ENCODE measurements around the gene CABP4. TPM values are rescaled to one million over a fixed set of nuclear protein-coding genes. Genes with fewer than 3 reads are reported as not detected.
A peak's percentile ranks its signal among the peaks of the same experiment; 100 is the strongest.

CABP4 gene
- total and polyA plus RNA-seq, 10 of the 15 experiments (the other 5 are each of a cell fraction or from before 2014, with no cell fraction given): 0.04 to 0.41 (median 0.14) TPM; not detected in 2

GRCh38 chr11:67433536-67434394, 21.4 kb upstream of the CABP4 start:
- ChIA-PET RAD21 (ENCODE audit: unreplicated experiment) (interaction anchor here (1.5 to 7.2 kb wide), 2 partner anchors 27 to 31 kb away, joined by 3 to 112 read pairs; partner anchors contain the start of genes PPP1CA and TBC1D10C), SMC1A (ENCODE audit: uncharacterized antibody, unreplicated experiment) (no interaction called here), CTCF (interaction anchor here (1.0 kb wide), 1 partner anchor 25 kb away, joined by 3 read pairs; no protein-coding TSS in a partner anchor), POLR2A (interaction anchor here (0.6 to 2.3 kb wide), 5 partner anchors 30 to 42 kb away, joined by 3 to 10 read pairs (median 5); partner anchors contain the start of genes PPP1CA, RAD9A and TMEM134)
- peak overlapping the region; percentile 99 for H3K27ac ChIP-seq (ENCODE audit: control insufficient read depth, insufficient read depth)
- H3K9ac ChIP-seq (ENCODE audit: control insufficient read depth, insufficient read depth, low read length): peak overlapping the region; percentile 99
- H2AFZ ChIP-seq (ENCODE audit: control insufficient read depth, low read depth, low read length): no peak overlapping the region
- in situ Hi-C loops (cut with MboI): no loop called here
- intact Hi-C loops (cut with micrococcal nuclease; ENCODE audit: unreplicated experiment): no loop called here
- H3K4me3 ChIP-seq: peak overlapping the region; percentile 90; the same call in 1 of the 2 replicates
- no peak for FAIRE-seq
- no peaks in the 10 kb centered on the region for H4K20me1 ChIP-seq (ENCODE audit: control insufficient read depth, insufficient read depth)
- peaks cover 26% of the 10 kb centered on the region for H3K4me1 ChIP-seq (ENCODE audit: control insufficient read depth, insufficient read depth, low read length)
- no TSS peak for BruUV-seq (replicated peaks)
- no peak for ATAC-seq
- peaks cover 64% of the 10 kb centered on the region for H3K79me2 ChIP-seq (ENCODE audit: control insufficient read depth, insufficient read depth, low read length)
- peaks cover 6 to 20% of the 10 kb centered on the region in 2 experiments; a peak in 3 of 4 replicates for H3K36me3 ChIP-seq (ENCODE audit: control insufficient read depth in 2 of 2, insufficient read depth in 2 of 2, low read length in 1 of 2)
- WGBS (ENCODE audit: insufficient coverage, insufficient replicate concordance, low lambda C conversion rate, missing lambda C conversion rate): 34% methylated on average over 22 of the region's 22 CpGs
- peak overlapping the region; percentile 71 for H3K4me2 ChIP-seq (ENCODE audit: control insufficient read depth, insufficient read depth)
- DNase-seq (ENCODE audit: low read depth, low spot score): no peak
- H3K9me3 ChIP-seq (replicated peaks; ENCODE audit: control insufficient read depth, insufficient read depth, low read length): no peaks in the 10 kb centered on the region
- H3K27me3 ChIP-seq (replicated peaks in 1 of 2; ENCODE audit: control insufficient read depth in 2 of 2, insufficient read depth in 2 of 2, low read length in 1 of 2): no peaks in the 10 kb centered on the region
- 0 out of 2 replicates have a peak, but pooled peaks have one; percentile 19 for TF ChIP-seq POLR2AphosphoS2 (IDR thresholded peaks at IDR 0.05; ENCODE audit: low read depth, low read length)
- no peak for TF ChIP-seq BHLHE40 (IDR thresholded peaks at IDR 0.05; ENCODE audit: borderline replicate concordance in 1 of 2, low read depth in 2 of 2, low read length in 1 of 2)
- TF ChIP-seq ZNF274 (IDR thresholded peaks at IDR 0.05; ENCODE audit: insufficient read depth, insufficient read length): no peak
- TF ChIP-seq ZBTB33 (IDR thresholded peaks at IDR 0.05): peak; percentile 86
- TF ChIP-seq POU2F2 (IDR thresholded peaks at IDR 0.05; ENCODE audit: borderline replicate concordance, low read depth, low read length): no peak
- no peak for TF ChIP-seq CBX5 (IDR thresholded peaks at IDR 0.05; ENCODE audit: low read depth)
- no peak for TF ChIP-seq RAD21 (IDR thresholded peaks at IDR 0.05; ENCODE audit: insufficient read depth, low read depth, low read length)
- TF ChIP-seq POLR2A (IDR thresholded peaks at IDR 0.05; ENCODE audit: low read depth, low read length): peak; percentile 65
- TF ChIP-seq RB1 (IDR thresholded peaks at IDR 0.05; ENCODE audit: borderline replicate concordance): no peak
- TF ChIP-seq CREM (IDR thresholded peaks at IDR 0.05; ENCODE audit: low read depth): no peak
- peak; percentile 9 for TF ChIP-seq PBX3 (IDR thresholded peaks at IDR 0.05; ENCODE audit: insufficient replicate concordance, low read depth, low read length)
- no peak for TF ChIP-seq NFIC (IDR thresholded peaks at IDR 0.05; ENCODE audit: low read depth, low read length)
- no peak for TF ChIP-seq BMI1 (IDR thresholded peaks at IDR 0.05; ENCODE audit: borderline replicate concordance)
- TF ChIP-seq CHD1 (IDR thresholded peaks at IDR 0.05; ENCODE audit: low read depth, low read length): no peak
- TF ChIP-seq, protein P1, sequence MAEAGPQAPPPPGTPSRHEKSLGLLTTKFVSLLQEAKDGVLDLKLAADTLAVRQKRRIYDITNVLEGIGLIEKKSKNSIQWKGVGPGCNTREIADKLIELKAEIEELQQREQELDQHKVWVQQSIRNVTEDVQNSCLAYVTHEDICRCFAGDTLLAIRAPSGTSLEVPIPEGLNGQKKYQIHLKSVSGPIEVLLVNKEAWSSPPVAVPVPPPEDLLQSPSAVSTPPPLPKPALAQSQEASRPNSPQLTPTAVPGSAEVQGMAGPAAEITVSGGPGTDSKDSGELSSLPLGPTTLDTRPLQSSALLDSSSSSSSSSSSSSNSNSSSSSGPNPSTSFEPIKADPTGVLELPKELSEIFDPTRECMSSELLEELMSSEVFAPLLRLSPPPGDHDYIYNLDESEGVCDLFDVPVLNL (IDR thresholded peaks at IDR 0.05; ENCODE audit: low read depth, low read length): no peak
- no peak for TF ChIP-seq NFXL1 (IDR thresholded peaks at IDR 0.05; ENCODE audit: borderline replicate concordance)
- TF ChIP-seq HCFC1 (IDR thresholded peaks at IDR 0.05; ENCODE audit: low read length): no peak
- TF ChIP-seq TAF1 (IDR thresholded peaks at IDR 0.05; ENCODE audit: borderline replicate concordance, low read depth, low read length): 0 out of 2 replicates have a peak, but pooled peaks have one; percentile 29
- TF ChIP-seq ETV6 (conservative IDR thresholded peaks at IDR 0.05 in 1 of 2, IDR thresholded peaks at IDR 0.05 in 1 of 2; ENCODE audit: borderline replicate concordance in 1 of 2, low read depth in 1 of 2): no peak
- no peak for TF ChIP-seq RCOR1 (conservative IDR thresholded peaks at IDR 0.05; ENCODE audit: low read depth, low read length)

Data from GM12878 (cell line).